Kidney capillary endothelial cell (primary cell): ENCODE measurements around the gene THOC6.
"Not testable (repeated sequence)": the region's sequence is repeated elsewhere in the genome, so short reads cannot be mapped to it uniquely, and the experiment has no call there.

Source experiments
- DNase-seq: peaks from one replicate; pipeline ENCODE4 v3.0.0-alpha.2; 2018; ENCODE audit warnings: low spot score

THOC6 gene

DNA sequence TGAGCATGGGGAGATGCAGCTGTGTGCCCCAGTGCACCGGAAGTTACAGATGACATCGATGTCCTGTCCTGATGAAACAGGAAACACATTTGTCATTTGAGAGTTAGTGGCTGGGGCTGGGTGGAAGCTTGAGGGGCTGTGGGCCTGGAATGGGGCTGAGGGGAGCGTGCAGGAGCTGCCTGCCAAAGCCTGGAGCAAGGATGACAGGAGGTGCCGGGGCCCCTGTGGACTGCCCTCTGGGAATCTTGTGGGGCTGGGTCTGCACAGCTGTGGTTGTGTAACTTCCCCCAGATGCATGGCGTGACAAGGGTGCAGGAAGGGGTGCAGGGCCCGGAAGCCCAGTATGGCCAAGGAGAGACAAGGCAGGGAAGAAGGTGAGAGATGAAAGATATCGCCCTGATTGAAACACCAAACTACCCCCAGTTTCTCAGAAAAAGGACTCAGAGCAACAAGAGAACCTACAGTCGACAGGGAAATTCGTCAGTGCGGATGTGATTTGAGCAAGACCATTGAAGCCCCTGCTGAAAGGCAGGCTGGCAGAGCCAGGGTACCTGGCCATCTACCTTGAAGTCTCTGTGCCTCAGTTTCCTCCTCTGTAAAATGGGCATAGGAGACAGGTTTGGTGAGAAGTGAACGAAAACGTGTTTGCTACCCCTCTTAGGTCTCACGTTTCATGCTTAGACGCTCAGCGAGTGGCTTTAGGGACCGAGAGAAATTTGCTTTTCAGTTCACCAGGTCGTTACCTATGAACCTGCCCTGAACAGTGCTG, 31.3 kb downstream of the THOC6 start:
- DNase-seq: no peak

- not testable (repeated sequence) for DNase-seq
Measured at GRCh38 chr16:3055734-3056115, 31.9 kb downstream of the THOC6 start.

- DNase-seq: no peak
Measured at GRCh38 chr16:3056336-3057180, 32.7 kb downstream of the THOC6 start.

DNA sequence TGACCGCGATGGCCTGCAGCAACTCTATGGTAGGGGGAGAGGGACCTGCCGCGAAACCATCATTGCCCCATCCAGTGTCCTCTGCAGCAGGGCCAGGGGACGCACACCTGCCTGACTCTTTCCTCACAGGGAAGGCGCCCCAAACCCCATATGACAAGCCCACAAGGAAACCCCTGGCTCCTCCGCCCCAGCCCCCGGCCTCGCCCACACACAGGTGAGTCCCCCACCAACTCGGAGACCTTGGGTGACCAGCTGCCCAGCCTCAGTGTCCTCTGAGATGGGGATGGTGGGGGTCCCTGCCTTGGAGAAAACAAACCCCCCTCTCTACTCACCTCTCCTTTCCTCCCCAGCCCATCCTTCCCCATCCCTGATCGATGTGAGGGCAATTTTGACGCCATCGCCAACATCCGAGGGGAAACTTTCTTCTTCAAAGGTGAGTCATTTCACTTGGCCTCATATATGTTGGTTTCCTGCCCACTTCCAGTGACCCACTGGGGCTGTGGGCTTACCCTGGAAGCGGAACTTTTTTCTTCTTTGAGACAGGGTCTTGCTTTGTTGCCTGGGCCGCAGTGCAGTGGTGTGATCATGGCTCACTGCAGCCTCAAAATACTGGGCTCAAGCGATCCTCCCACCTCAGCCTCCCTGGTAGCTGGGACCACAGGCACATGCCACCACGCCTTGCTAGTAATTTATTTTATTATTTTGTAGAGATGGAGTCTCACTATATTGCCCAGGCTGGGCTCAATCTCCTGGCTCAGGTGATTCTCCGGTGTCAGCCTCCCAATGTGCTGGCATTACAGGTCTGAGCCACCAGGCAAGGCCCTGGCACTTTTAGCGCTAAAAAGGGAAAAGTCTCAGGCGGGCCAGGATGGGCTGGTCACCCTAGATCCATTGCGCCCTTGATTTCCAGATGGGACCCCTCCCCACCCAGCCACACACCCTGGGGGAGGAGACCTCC, 33.6 kb downstream of the THOC6 start:
- no peak for DNase-seq

GRCh38 chr16:3058139-3059030, 34.5 kb downstream of the THOC6 start:
- DNase-seq: no peak

DNA sequence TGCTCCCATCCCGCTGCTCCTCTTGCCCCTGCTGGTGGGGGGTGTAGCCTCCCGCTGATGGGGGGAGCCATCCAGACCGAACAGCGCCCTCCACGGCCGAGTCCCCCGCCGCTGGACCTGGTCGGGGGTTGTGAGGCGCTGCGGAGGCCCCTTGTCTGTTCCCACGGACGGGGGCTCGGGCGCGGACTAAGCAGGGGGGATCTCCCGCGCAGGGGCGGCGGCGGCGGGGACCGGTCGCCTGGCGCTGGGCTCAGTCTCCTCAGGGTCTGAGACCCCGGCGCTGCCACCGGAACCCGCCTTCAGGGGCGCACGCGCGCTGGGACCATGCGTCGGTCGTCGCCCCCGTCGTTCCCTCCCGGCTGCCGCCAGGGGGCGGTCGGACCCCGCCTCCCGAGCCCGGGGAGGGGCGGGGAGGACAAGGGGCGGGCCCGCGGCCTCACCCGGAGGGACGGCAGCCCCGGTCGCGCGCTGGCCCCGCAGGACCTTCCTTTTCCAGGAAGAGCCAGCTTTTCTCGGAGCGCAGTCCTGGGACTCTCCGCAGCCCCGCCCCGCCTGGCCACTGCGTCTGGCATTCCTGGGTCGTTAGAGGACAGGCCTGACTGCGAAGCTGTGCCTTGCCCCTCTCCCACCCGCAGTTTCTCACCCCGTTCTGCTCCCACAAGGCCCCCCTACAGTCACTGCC, 35.3 kb downstream of the THOC6 start:
- DNase-seq: peak; percentile 83

DNA sequence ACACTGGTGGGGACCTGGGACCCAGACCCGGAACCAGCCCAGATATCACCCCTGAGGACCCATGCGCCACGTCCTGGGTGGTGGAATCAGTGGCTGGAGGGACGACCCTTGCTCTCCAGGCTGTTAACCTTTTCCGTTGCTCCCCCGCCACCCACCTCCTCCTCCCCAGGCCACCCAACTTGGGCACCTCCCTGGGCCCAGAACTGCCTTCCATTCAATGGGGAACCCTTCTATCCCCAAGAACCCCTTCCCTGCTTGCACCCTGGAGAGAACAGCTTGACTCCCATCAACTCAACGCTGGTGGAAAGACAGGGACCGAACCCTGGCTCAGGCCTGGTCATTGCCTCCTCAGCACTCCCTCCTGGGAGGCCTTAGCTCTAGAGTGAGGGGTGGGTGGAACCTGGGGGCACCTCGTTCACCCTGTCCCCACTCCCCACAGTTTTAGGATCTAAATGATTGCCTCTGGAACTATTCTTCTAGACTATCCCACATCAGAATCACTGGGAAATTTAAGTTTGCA, 35.9 kb downstream of the THOC6 start:
- DNase-seq: no peak

DNA sequence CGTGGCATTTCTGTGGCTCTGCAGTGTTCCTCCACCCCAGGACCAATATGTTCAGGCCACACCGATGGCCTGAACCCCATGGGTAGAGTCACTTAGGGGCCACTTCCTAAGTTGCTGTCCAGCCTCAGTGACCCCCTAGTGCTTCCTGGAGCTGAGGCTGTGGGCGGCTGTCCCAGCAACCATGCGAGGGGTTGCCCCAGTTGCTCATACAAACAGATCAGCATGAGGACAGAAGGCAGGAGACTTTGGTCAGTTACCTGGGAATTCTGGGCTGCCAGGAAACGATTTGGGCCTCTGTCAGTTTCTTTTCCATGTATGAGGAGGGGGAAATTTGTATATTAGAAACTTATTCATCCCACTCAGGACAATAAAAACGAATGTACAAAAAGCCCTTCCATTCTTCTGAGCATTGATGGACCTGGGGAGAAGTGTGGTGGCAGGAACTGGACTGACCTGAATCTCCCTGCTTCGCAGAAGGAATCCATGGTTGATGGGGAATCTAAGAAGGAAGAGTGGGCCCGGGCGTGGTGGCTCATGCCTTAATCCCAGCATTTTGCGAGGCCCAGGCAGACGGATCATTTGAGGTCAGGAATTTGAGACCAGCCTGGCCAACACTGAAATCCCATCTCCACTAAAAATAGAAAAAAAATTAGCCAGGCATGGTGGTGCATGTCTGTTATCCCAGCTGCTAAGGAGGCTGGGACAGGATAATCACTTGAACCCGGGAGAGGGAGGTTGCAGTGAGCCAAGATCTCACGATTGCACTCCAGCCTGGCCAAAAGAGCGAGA, 36.7 kb downstream of the THOC6 start:
- no peak for DNase-seq

DNA sequence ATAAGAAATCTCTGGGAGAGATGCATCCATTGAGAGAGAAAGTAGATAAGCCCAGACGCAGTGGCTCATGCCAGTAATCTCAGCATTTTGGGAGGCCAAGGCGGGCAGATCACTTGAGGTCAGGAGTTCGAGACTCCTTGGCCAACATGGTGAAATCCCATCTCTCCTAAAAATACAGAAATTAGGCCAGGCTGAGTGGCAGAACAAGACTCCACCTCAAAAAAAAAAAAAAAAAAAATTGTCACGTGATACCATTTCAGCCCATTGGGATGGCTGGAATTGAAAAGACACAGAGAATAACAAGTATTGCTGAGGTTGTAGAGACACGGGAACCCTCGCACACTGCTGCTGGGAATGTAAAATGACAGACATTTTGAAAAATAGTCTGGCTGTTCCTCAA, 38.7 kb downstream of the THOC6 start:
- DNase-seq: no peak

DNA sequence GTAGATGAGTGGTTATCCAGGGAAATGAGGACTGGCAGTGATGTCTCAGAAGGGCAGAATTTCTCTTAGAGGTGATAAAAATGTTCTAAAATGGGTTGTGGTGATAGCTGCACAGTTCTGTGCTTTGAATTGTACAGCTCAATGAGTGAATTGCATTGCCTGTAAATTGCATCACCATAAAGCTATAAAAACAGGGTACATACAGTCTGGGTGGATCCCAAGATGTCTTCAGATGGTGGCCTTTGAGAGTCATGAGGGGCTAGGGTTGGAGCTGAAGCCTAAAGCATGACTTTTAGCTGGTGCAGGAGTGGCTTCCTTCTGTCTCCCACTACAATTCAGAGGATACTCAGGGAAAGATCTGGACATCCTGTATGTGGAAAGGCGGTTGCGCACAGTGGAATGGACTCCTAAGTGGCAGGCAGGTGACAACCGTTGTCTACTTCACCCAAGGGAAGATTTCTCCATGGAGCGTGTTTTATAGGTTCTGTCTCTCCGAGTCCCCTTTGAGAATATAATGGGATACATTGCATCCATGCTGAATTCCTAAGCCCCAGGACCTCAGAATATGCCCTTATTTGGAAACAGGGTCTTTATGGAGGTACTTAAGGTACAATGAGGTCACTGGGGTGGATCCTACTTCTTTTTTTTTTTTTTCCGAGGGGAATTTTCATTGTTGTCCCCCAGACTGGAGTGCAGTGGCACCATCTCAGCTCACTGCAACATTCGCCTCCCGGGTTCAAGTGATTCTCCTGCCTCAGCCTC, 40.0 kb downstream of the THOC6 start:
- no peak for DNase-seq

DNA sequence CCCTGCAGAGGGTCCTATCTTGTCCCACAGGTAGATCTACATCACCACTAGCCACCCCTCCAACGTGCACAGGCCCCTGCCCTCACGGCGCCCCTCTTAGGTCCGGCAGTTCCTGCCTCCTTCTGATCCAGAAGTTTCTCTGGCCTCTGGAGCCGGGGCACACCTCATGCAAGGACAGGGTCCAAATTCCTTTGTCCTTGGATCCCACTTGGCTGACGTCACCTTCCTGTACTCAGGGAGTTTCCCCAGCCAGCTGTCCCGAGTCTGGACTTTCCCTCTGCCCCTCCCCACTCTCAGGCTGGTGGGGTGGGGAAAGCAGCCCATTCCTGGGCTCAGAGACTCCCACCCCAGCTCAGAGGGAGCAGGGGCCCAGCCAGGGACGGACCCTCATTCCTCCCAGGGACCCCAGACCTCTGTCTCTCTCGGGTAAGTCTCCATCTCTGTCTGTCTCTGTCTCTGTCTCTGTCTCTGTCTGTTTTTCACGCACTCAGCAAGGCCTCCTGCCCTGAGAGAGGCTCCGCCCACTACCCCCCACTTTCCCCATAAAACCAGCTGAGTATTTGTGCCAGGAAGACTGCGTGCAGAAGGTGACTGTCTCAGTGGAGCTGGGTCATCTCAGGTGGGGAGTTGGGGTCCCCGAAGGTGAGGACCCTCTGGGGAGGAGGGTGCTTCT, 41.4 kb downstream of the THOC6 start, which contains the start of gene IL32:
IL32 (plus strand) TSS at position 572 of the 673 bp plus-strand sequence. CDS start 172 bp downstream, outside the sequence.
- DNase-seq: peak; percentile 76

- no peak for DNase-seq
Measured at GRCh38 chr16:3065742-3066439, 42.1 kb downstream of the THOC6 start.

- no peak for DNase-seq
Measured at GRCh38 chr16:3066440-3066748, 42.6 kb downstream of the THOC6 start.

GRCh38 chr16:3068487-3068886, 44.7 kb downstream of the THOC6 start:
- no peak for DNase-seq

- DNase-seq: not testable (repeated sequence)
Measured at GRCh38 chr16:3069146-3069545, 45.3 kb downstream of the THOC6 start.

DNA sequence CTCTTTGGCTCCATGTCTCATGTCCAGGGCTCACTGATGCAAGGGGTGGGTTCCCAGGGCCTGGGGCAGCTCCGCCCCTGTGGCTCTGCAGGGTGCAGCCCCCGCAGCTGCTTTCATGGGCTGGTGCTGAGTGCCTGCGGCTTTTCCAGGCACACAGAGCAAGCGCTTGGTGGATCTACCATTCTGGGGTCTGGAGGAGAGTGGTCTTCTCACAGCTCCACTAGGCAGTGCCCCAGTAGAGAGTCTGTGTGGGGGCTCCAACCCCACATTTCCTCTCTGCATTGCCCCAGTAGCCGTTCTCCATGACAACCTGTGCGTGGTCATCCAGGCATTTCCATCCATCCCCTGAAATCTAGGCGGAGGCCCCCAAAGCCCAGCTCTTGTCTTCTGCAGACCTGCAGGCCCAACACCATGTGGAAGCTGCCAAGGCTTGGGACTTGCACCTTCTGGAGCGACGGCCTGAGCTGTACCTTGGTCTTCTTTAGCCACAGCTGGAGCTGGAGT, 46.8 kb downstream of the THOC6 start:
- DNase-seq: no peak

DNA sequence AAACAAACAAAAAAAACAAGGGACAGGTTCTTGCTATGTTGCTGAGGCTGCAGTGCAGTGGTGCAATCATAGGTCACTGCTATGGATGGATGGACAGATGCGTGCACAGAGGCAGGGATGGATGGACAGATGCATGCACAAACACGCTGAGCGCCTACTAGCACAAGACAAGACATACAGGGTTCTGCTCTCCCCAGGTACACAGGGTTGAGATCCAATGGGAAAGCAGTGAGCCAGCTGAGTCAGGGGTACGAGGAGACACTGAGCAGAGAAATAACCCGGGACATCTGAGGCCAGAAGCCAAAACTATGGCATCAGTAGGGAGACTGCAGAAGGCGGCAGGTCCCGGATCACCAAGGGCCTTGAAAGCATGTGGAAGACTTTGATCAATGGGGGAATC, 47.8 kb downstream of the THOC6 start:
- no peak for DNase-seq
